Ishikawa (cell line): ENCODE data around the gene PLPP2.

ENCODE experiments used
- CEBPB ChIP-seq: IDR thresholded peaks from 2 replicates; pipeline ENCODE4 v1.6.1; 2012
- CREB1 ChIP-seq: IDR thresholded peaks from 2 replicates; pipeline ENCODE4 v1.6.1; 2012; ENCODE audit warnings: low read depth
- EGR1 ChIP-seq: IDR thresholded peaks from 2 replicates; pipeline ENCODE4 v1.6.1; 2012
- EP300 ChIP-seq: IDR thresholded peaks from 2 replicates; pipeline ENCODE4 v1.6.1; 2012; ENCODE audit warnings: borderline replicate concordance
- FOXM1 ChIP-seq: IDR thresholded peaks from 2 replicates; pipeline ENCODE4 v1.6.1; 2012; ENCODE audit warnings: low read depth, borderline replicate concordance
- NFIC ChIP-seq: IDR thresholded peaks from 2 replicates; pipeline ENCODE4 v1.6.1; 2012
- RAD21 ChIP-seq: IDR thresholded peaks from 2 replicates; pipeline ENCODE4 v1.6.1; 2012; ENCODE audit warnings: low read depth
- TAF1 ChIP-seq: IDR thresholded peaks from 2 replicates; pipeline ENCODE4 v1.6.1; 2012; ENCODE audit warnings: low read depth, mild to moderate bottlenecking
- TCF12 ChIP-seq: IDR thresholded peaks from 2 replicates; pipeline ENCODE4 v1.6.1; 2012; ENCODE audit warnings: low read depth
- TEAD4 ChIP-seq: IDR thresholded peaks from 2 replicates; pipeline ENCODE4 v1.6.1; 2012
- YY1 ChIP-seq: IDR thresholded peaks from 2 replicates; pipeline ENCODE4 v1.6.1; 2012; ENCODE audit warnings: low read depth
- ZBTB7A ChIP-seq: IDR thresholded peaks from 2 replicates; pipeline ENCODE4 v1.6.1; 2012; ENCODE audit warnings: low read depth
- TF ChIP-seq, protein P1 (sequence below): IDR thresholded peaks from 2 replicates; pipeline ENCODE4 v1.6.1; 2012
- TF ChIP-seq, protein P2 (sequence below): IDR thresholded peaks from 2 replicates; pipeline ENCODE4 v1.6.1; 2012

DNA sequence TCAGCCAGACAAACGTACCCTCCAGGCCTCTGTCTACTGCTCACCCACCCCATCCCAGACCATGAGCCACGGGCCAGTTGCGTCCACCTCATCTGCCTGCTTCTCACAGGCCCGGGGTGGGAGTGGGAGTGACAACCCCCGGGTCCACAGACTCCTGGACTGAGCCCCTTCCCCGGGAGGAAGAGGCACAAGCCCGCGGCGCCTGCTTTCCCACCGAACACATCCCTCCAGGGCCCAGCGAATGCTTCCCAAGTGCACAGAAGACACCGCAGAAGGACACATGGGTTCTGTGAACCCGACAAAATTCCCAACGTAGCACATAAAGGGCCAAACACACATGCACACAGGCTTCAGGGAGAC is 18.0 kb upstream of the PLPP2 start:
- TF ChIP-seq, protein P1, sequence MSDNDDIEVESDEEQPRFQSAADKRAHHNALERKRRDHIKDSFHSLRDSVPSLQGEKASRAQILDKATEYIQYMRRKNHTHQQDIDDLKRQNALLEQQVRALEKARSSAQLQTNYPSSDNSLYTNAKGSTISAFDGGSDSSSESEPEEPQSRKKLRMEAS: no peak
- TF ChIP-seq NFIC: no peak
- no peak for TF ChIP-seq CREB1
- no peak for TF ChIP-seq FOXM1
- no peak for TF ChIP-seq EP300
- TF ChIP-seq RAD21: no peak
- TF ChIP-seq TAF1: no peak
- TF ChIP-seq TCF12: no peak
- TF ChIP-seq YY1: no peak
- no peak for TF ChIP-seq CEBPB
- no peak for TF ChIP-seq EGR1
- no peak for TF ChIP-seq ZBTB7A
- TF ChIP-seq TEAD4: no peak
- TF ChIP-seq, protein P2, sequence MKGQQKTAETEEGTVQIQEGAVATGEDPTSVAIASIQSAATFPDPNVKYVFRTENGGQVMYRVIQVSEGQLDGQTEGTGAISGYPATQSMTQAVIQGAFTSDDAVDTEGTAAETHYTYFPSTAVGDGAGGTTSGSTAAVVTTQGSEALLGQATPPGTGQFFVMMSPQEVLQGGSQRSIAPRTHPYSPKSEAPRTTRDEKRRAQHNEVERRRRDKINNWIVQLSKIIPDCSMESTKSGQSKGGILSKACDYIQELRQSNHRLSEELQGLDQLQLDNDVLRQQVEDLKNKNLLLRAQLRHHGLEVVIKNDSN: no peak
